Suprapubic skin (tissue), 4 donors: ENCODE data around the gene STMP1. TPM values are rescaled to one million over a fixed set of nuclear protein-coding genes. Genes with fewer than 3 reads are reported as not detected.
"Not testable (repeated sequence)": the region's sequence is repeated elsewhere in the genome, so short reads cannot be mapped to it uniquely, and the experiment has no call there.

Experiments
- DNase-seq, 2 donors: peaks; one replicate each; pipeline ENCODE4 v3.0.0-alpha.2; 2019; ENCODE audit warnings: low spot score in 2 of 2
- H3K27ac ChIP-seq: fragments of 200-600 bp; sonication (generic); one replicate; pipeline ENCODE4 v1.5.1; 2019
- H3K27me3 ChIP-seq: fragments of 200-600 bp; sonication (generic); one replicate; pipeline ENCODE4 v1.5.1; 2019
- H3K36me3 ChIP-seq: fragments of 200-600 bp; sonication (generic); one replicate; pipeline ENCODE4 v1.5.1; 2019
- H3K4me1 ChIP-seq: fragments of 200-600 bp; sonication (generic); one replicate; pipeline ENCODE4 v1.5.1; 2019
- H3K4me3 ChIP-seq: fragments of 200-600 bp; sonication (generic); one replicate; pipeline ENCODE4 v1.5.1; 2019; ENCODE audit warnings: mild to moderate bottlenecking
- H3K9me3 ChIP-seq: fragments of 200-600 bp; sonication (generic); one replicate; pipeline ENCODE4 v1.5.1; 2019
- EP300 ChIP-seq: sonication (generic); formaldehyde crosslinking; IDR thresholded peaks from one replicate; pipeline ENCODE4 v1.6.1; 2017; ENCODE audit warnings: antibody characterized with exemption
- POLR2A ChIP-seq, 2 donors: fragments of 450-650 bp; IDR thresholded peaks; one replicate each; pipeline ENCODE4 v1.6.1; 2017; ENCODE audit warnings: antibody characterized with exemption in 2 of 2, mild to moderate bottlenecking in 2 of 2, moderate library complexity in 2 of 2
- POLR2AphosphoS5 ChIP-seq, 3 donors: sonication (generic); formaldehyde crosslinking; IDR thresholded peaks; one replicate each; pipeline ENCODE4 v1.6.1; 2017; ENCODE audit warnings: antibody characterized with exemption in 3 of 3
- WGBS: methylation state at CpG from one replicate; pipeline ENCODE4 v1.1.5; 2018; 5-methylcytosine and 5-hydroxymethylcytosine counted together
- total RNA-seq, 4 donors: library from RNA; depleted of rRNA; stranded (reverse); fragments of >200 nt; gene quantifications; one replicate each; pipeline ENCODE4 v1.1.0, GENCODE V29; 2016
- TF ChIP-seq, protein P1 (sequence below), 2 donors: fragments of 200-600 bp in 1 of 2; fragments of 450-650 bp in 1 of 2; sonication (generic) in 1 of 2; IDR thresholded peaks; one replicate each; pipeline ENCODE4 v1.5.1; 2016 to 2019; ENCODE audit warnings: antibody characterized with exemption in 2 of 2, mild to moderate bottlenecking in 1 of 2, moderate library complexity in 1 of 2

Gene STMP1
- total RNA-seq, 4 donors from 2014 or later, result 15.0 to 24.7 (median 16.3) TPM

GRCh38 chr7:135620980-135621850 lies 41.1 kb upstream of the STMP1 start:
- Histone ChIP-seq H3K36me3 (peaks cover 78% of the 10 kb centered on the region), H3K4me3 (no peak overlapping the region), H3K9me3 (no peaks in the 10 kb centered on the region), H3K27me3 (no peaks in the 10 kb centered on the region), H3K4me1 (peaks cover 3% of the 10 kb centered on the region), H3K27ac (no peak overlapping the region)
- DNase-seq, result no peak
- TF ChIP-seq EP300, result no peak
- TF ChIP-seq, protein P1, sequence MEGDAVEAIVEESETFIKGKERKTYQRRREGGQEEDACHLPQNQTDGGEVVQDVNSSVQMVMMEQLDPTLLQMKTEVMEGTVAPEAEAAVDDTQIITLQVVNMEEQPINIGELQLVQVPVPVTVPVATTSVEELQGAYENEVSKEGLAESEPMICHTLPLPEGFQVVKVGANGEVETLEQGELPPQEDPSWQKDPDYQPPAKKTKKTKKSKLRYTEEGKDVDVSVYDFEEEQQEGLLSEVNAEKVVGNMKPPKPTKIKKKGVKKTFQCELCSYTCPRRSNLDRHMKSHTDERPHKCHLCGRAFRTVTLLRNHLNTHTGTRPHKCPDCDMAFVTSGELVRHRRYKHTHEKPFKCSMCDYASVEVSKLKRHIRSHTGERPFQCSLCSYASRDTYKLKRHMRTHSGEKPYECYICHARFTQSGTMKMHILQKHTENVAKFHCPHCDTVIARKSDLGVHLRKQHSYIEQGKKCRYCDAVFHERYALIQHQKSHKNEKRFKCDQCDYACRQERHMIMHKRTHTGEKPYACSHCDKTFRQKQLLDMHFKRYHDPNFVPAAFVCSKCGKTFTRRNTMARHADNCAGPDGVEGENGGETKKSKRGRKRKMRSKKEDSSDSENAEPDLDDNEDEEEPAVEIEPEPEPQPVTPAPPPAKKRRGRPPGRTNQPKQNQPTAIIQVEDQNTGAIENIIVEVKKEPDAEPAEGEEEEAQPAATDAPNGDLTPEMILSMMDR (IDR thresholded peaks at IDR 0.05), result peak; percentile 53 to 76
- WGBS, result 56% methylated on average over 1 of the region's 1 CpG

DNA sequence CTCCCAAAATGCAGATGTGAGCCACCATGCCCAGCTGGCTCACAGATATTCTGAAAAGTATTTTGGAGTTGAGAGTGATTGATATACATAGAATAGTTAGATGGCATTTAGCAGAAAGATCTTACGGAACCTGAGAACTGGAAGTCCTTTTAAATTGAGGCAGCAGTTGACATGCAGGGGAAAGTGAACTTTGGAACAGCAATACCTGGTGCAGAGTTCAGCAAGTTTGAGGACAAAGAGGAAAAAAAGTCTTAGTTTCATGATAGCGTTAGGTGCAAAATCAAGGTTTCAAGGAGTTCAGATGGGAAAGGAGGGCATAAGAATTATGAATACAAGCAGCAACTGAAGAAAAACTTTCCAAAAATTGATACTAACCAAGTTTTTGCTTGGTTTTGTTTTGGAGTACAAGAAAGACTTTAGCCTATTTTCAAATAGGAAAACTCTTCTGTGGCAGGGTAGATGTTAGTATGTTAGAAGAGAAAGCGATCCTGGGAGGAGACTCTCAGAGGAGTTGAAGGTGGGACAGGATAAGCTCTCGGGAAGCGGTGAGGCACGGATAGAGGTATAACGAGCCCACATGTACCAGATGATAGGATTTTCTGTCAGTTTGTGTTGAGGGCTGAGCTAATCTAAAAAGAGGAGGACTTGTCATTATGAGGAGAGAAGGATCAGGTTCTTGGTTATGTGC lies 28.0 kb upstream of the STMP1 start:
- no peak for DNase-seq
- Histone ChIP-seq H3K4me3 (no peak overlapping the region), H3K9me3 (no peaks in the 10 kb centered on the region), H3K27me3 (no peaks in the 10 kb centered on the region), H3K27ac (no peak overlapping the region), H3K36me3 (peaks cover 72% of the 10 kb centered on the region), H3K4me1 (no peaks in the 10 kb centered on the region)
- 97% methylated on average over 7 of the region's 7 CpGs for WGBS
- TF ChIP-seq, protein P1 (IDR thresholded peaks at IDR 0.05), result no peak
- TF ChIP-seq EP300, result no peak
- no peak for TF ChIP-seq POLR2AphosphoS5 (IDR thresholded peaks at IDR 0.05)
- no peak for TF ChIP-seq POLR2A (IDR thresholded peaks at IDR 0.05)

DNA sequence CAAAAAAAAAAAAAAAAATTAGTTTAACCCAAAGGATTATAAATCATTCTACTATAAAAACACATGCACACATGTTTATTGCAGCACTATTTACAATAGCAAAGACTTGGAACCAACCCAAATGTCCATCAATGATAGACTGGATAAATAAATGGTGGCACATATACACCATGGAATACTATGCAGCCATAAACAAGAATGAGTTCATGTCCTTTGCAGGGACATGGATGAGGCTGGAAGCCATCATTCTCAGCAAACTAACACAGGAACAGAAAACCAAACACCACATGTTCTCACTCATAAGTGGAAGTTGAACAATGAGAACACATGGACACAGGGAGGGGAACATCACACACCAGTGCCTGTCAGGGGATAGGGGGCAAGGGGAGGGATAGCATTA lies 22.6 kb upstream of the STMP1 start:
- H3K9me3 ChIP-seq, H3K4me3 ChIP-seq, H3K27me3 ChIP-seq, DNase-seq, H3K27ac ChIP-seq, H3K4me1 ChIP-seq: not testable (repeated sequence)
- H3K36me3 ChIP-seq, result peaks cover 81% of the 10 kb centered on the region

DNA sequence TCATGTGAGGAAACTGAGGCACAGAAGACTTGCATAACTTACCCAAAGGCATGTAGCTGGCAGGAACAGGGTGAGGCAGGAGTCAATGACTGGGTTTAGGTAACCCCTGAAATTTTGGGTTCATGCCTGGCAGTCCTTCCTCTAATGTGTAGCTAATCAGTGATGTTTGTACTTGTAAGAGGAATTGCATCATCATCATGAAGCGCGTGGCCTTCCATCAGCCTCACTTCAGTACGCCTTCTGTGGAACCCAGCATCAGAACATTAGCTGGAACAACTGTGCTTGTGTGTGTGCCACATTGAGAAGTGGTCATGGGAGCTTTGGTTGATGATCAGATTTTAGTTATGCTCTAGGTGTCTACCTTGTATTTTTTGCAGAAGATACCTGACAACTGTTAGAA lies 18.2 kb upstream of the STMP1 start:
- Histone ChIP-seq H3K27me3 (no peaks in the 10 kb centered on the region), H3K27ac (no peak overlapping the region), H3K9me3 (no peaks in the 10 kb centered on the region), H3K36me3 (peaks cover 64% of the 10 kb centered on the region), H3K4me3 (no peak overlapping the region), H3K4me1 (no peaks in the 10 kb centered on the region)
- WGBS, result 68% methylated on average over 3 of the region's 3 CpGs
- DNase-seq, result no peak
- TF ChIP-seq POLR2A (IDR thresholded peaks at IDR 0.05), result no peak

DNA sequence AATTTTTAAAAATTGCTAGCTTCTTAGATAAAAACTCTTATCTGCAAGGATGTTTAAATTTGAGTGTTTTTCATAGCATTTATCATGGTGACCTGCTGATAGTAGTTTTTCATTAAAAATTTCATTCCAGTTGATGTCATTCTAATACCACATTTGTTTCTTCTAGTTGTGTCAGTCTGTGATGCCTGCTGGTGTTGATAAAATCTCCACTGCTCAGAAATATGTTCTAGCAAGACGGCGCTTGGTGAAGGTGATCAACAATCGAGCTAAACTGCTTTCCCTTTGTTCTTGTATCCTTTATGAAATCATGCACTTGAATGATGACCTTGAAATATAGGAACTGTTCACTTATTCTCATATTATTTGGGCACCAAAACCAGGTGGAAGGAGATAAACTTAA lies 17.6 kb upstream of the STMP1 start:
- 69% methylated on average over 3 of the region's 3 CpGs for WGBS
- H3K27ac ChIP-seq, result no peak overlapping the region
- H3K9me3 ChIP-seq, result no peaks in the 10 kb centered on the region
- H3K36me3 ChIP-seq, result peaks cover 62% of the 10 kb centered on the region
- no peaks in the 10 kb centered on the region for H3K27me3 ChIP-seq
- no peak overlapping the region for H3K4me3 ChIP-seq
- no peaks in the 10 kb centered on the region for H3K4me1 ChIP-seq
- DNase-seq, result no peak
- no peak for TF ChIP-seq POLR2AphosphoS5 (IDR thresholded peaks at IDR 0.05)
- TF ChIP-seq EP300, result no peak
- no peak for TF ChIP-seq POLR2A (IDR thresholded peaks at IDR 0.05)
- TF ChIP-seq, protein P1 (IDR thresholded peaks at IDR 0.05), result no peak

GRCh38 chr7:135645296-135645904 lies 16.9 kb upstream of the STMP1 start:
- Histone ChIP-seq H3K27me3 (no peaks in the 10 kb centered on the region), H3K9me3 (no peaks in the 10 kb centered on the region), H3K27ac (no peak overlapping the region), H3K4me1 (no peaks in the 10 kb centered on the region), H3K4me3 (no peak overlapping the region), H3K36me3 (peaks cover 55% of the 10 kb centered on the region)
- TF ChIP-seq, protein P1 (IDR thresholded peaks at IDR 0.05), result peak; percentile 45 to 60
- TF ChIP-seq POLR2A (IDR thresholded peaks at IDR 0.05) (no peak), EP300 (no peak)
- no peak for DNase-seq
- 41% methylated on average over 6 of the region's 6 CpGs for WGBS
